Testis (tissue), 3 donors: Measurements from ENCODE around the gene UBAC1. TPM values are rescaled to one million over a fixed set of nuclear protein-coding genes. Genes with fewer than 3 reads are reported as not detected.

Source experiments
- DNase-seq: peaks from one replicate; pipeline ENCODE4 v3.0.0-alpha.2; 2019
- H3K27ac ChIP-seq, 2 donors: fragments of 200-600 bp; sonication (generic); one replicate each; pipeline ENCODE4 v1.5.1; 2019
- H3K27me3 ChIP-seq: fragments of 200-600 bp; sonication (generic); one replicate; pipeline ENCODE4 v1.5.1; 2019
- H3K36me3 ChIP-seq: fragments of 200-600 bp; sonication (generic); one replicate; pipeline ENCODE4 v1.5.1; 2017; ENCODE audit warnings: low read depth; ENCODE audit errors: missing control alignments
- H3K4me1 ChIP-seq: fragments of 200-600 bp; sonication (generic); one replicate; pipeline ENCODE4 v1.5.1; 2019
- H3K4me3 ChIP-seq, 2 donors: fragments of 200-600 bp; sonication (generic); one replicate each; pipeline ENCODE4 v1.5.1; 2017 to 2019
- H3K9me3 ChIP-seq: fragments of 200-600 bp; sonication (generic); one replicate; pipeline ENCODE4 v1.5.1; 2017
- CTCF ChIP-seq, 3 experiments: fragments of 450-650 bp in 2 of 3; fragments of 200-600 bp in 1 of 3; sonication (generic) in 1 of 3; IDR thresholded peaks; one replicate each; pipeline ENCODE4 v1.5.1; 2016 to 2019; ENCODE audit warnings: antibody characterized with exemption in 3 of 3, mild to moderate bottlenecking in 2 of 3, moderate library complexity in 1 of 3
- POLR2A ChIP-seq: fragments of 450-650 bp; IDR thresholded peaks from one replicate; pipeline ENCODE4 v1.6.1; 2017; ENCODE audit warnings: antibody characterized with exemption, mild to moderate bottlenecking, moderate library complexity
- WGBS, 2 donors: methylation state at CpG; one replicate each; pipeline ENCODE4 v1.1.5; 2018; 5-methylcytosine and 5-hydroxymethylcytosine counted together
- intact Hi-C: fragments of 100-400 bp; cut with DNase I; formaldehyde crosslinking; loops from one replicate; pipeline ENCODE4 v1.15.1; 2023; ENCODE audit warnings: low total_unique reads
- polyA plus RNA-seq: library from polyadenylated mRNA; stranded (reverse); fragments of 350-450 nt; fragmentation: Illumina TruSeq; extraction: RNeasy Lipid Tissue Mini Kit (QIAGEN cat#74804); gene quantifications from one replicate; pipeline ENCODE4 v1.2.3, GENCODE V29; 2014; ENCODE audit warnings: low read depth, low replicate concordance; ENCODE audit not compliant: insufficient read depth
- total RNA-seq, 2 donors: library from RNA; depleted of rRNA; stranded (reverse); fragments of >200 nt; gene quantifications; one replicate each; pipeline ENCODE4 v1.2.3, GENCODE V29; 2016

The UBAC1 gene
- total and polyA plus RNA-seq, 3 donors from 2014 or later: 82.2 to 99.5 (median 92.5) TPM

GRCh38 chr9:135883410-135884089 lies 77.6 kb downstream of the UBAC1 start:
- Histone ChIP-seq H3K27ac (no peak overlapping the region), H3K4me1 (peaks cover 24% of the 10 kb centered on the region), H3K27me3 (no peaks in the 10 kb centered on the region), H3K36me3 (no peaks in the 10 kb centered on the region), H3K9me3 (no peaks in the 10 kb centered on the region), H3K4me3 (no peak overlapping the region)
- WGBS, 2 donors: 80 to 85% methylated on average over 12 to 15 of the region's 15 CpGs
- intact Hi-C loops: no loop called here
- TF ChIP-seq CTCF (IDR thresholded peaks at IDR 0.05) (no peak), POLR2A (no peak)
- DNase-seq: no peak

Other genes with a start within 250 kb of the UBAC1 start
- 100 to 1,000 TPM in 1 of 2 donors, 10 to 100 TPM in 1; 93.7 to 102 TPM for gene CAMSAP1, start 53.8 kb downstream of the UBAC1 start, total RNA-seq
- gene CAMSAP1, start 53.8 kb downstream of the UBAC1 start, polyA plus RNA-seq: 44.1 TPM
- gene NACC2, start 133.9 kb upstream of the UBAC1 start, total RNA-seq: 10 to 100 TPM; 49.5 to 49.7 TPM
- gene NACC2, start 133.9 kb upstream of the UBAC1 start, polyA plus RNA-seq: 29.3 TPM
- 10 to 100 TPM; 57.8 to 73.0 TPM for gene TMEM250, start 157.5 kb upstream of the UBAC1 start, total RNA-seq
- 29.4 TPM for gene TMEM250, start 157.5 kb upstream of the UBAC1 start, polyA plus RNA-seq
- gene LHX3, start 243.8 kb upstream of the UBAC1 start, total RNA-seq: under 1 TPM; 0.55 to 0.62 TPM
- gene LHX3, start 243.8 kb upstream of the UBAC1 start, polyA plus RNA-seq: not detected